AG04449 (cell line): ENCODE results near the gene ST6GAL1.
"Not testable (repeated sequence)": the region's sequence is repeated elsewhere in the genome, so short reads cannot be mapped to it uniquely, and the experiment has no call there.

Source experiments
- CTCF ChIA-PET: fragments of 350-600 bp; formaldehyde crosslinking; extraction: SDS; loops from one replicate; lab custom pipeline; 2021; ENCODE audit warnings: antibody characterized with exemption; lab: Yijun Ruan, JAX
- POLR2A ChIA-PET: fragments of 400-600, 350-600 bp; formaldehyde crosslinking; extraction: SDS; loops from one replicate; lab custom pipeline; 2020; ENCODE audit warnings: antibody characterized with exemption, inconsistent platforms; lab: Yijun Ruan, JAX
- DNase-seq: peaks from one replicate; pipeline ENCODE4 v3.0.0-alpha.2; 2010; ENCODE audit warnings: low read depth, low spot score
- H3K4me3 ChIP-seq: 2 replicates; pipeline ENCODE4 v1.5.1; 2011; ENCODE audit warnings: low read depth, mild to moderate bottlenecking, control low read depth, low read length
- CTCF ChIP-seq: IDR thresholded peaks from one replicate; pipeline ENCODE4 v1.5.1; 2011; ENCODE audit warnings: mild to moderate bottlenecking, moderate library complexity, low read length, control low read depth, inconsistent platforms; ENCODE audit not compliant: insufficient read depth; ENCODE audit errors: missing control alignments

Gene ST6GAL1

DNA sequence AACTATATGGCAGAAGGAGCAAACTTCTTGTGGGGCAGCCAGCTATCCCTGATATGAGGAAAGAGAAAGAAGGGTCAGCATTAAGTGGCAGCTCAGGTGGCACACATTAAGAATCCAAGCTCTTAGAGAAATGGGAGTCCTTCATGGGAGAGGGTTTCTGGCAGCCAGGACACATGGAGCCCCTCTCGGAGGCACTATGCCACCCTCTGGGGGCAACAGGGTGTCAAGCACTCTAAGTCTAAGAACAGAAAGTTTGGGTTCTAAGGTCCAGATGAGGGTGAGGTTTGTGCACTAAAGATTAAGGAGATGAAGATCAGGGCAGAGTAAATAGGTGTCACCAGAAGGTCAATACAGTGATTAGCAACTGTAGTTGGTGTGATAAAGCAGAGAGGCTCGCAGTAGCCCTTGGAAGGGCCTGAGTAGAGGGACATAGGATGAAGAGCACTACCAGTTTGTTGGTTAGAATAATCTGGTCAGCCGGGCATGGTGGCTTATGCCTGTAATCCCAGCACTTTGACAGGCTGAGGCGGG is 89.3 kb downstream of the ST6GAL1 start:
- ChIA-PET CTCF (no interaction called here), POLR2A (no interaction called here)
- no peak overlapping the region for H3K4me3 ChIP-seq
- no peak for DNase-seq
- TF ChIP-seq CTCF, result no peak

GRCh38 chr3:187020376-187020775 is 90.0 kb downstream of the ST6GAL1 start:
- CTCF ChIA-PET, result no interaction called here
- TF ChIP-seq CTCF, result no peak
- POLR2A ChIA-PET, result no interaction called here
- H3K4me3 ChIP-seq, result no peak overlapping the region
- no peak for DNase-seq

DNA sequence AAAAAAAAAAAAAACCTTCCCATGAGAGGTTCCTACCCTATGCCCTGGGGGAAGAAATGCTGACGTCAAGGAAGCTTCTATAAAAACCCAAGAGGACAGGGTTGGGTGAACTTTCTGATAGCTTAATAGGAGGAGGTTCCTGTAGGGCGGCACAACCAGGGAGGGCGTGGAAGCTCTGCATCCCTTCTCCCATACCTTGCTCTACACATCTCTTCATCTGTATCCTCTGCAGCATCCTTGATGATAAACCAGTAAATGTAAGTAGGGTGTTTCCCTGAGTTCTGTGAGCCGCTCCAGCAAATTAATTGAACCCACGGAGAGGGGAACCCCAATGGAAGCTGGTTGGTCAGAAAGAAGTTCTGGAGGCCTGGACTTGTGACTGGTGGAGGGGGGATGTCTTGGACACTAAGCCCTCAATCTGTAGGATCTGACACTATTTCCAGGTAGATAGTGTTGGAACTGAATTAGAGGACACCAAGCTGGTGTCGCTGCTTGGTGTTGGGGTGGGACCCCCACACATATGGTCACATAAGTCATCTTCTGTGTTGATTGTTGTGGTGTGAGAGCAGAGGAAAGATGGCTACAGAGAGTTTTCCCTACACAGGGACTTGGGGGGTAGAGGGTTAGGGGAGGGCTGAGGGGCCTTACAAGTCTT is 91.5 kb downstream of the ST6GAL1 start:
- DNase-seq, result no peak
- CTCF ChIA-PET, result no interaction called here
- POLR2A ChIA-PET, result no interaction called here
- no peak overlapping the region for H3K4me3 ChIP-seq
- no peak for TF ChIP-seq CTCF

GRCh38 chr3:187022403-187023029 is 92.2 kb downstream of the ST6GAL1 start:
- TF ChIP-seq CTCF, result no peak
- POLR2A ChIA-PET, result no interaction called here
- CTCF ChIA-PET, result no interaction called here
- no peak for DNase-seq
- no peak overlapping the region for H3K4me3 ChIP-seq

GRCh38 chr3:187023340-187023739 is 93.0 kb downstream of the ST6GAL1 start:
- POLR2A ChIA-PET, CTCF ChIA-PET, H3K4me3 ChIP-seq, DNase-seq: not testable (repeated sequence)

GRCh38 chr3:187024536-187025226 is 94.4 kb downstream of the ST6GAL1 start:
- no peak overlapping the region for H3K4me3 ChIP-seq
- POLR2A ChIA-PET, result no interaction called here
- CTCF ChIA-PET, result interaction anchor here (1.2 kb wide), 1 partner anchor 88 kb away, joined by 3 read pairs; no protein-coding TSS in a partner anchor
- no peak for DNase-seq
- TF ChIP-seq CTCF, result no peak
